GM21360 (cell line): Measurements from ENCODE around the gene ME3.
"Not testable (repeated sequence)": the region's sequence is repeated elsewhere in the genome, so short reads cannot be mapped to it uniquely, and the experiment has no call there.

Experiments used
- ATAC-seq: cut with Tn5 transposase; IDR thresholded peaks from one replicate; pipeline ENCODE4 v1.9.1; 2021; ENCODE audit warnings: mild to moderate bottlenecking, moderate library complexity; ENCODE audit not compliant: unreplicated experiment

ME3 gene

GRCh38 chr11:86443415-86443814 lies 229.0 kb downstream of the ME3 start:
- peak; percentile 50 for ATAC-seq

- peak; percentile 7 for ATAC-seq
These were observed 229.6 kb downstream of the ME3 start for GRCh38 chr11:86442827-86443226.

GRCh38 chr11:86442420-86442819 lies 230.0 kb downstream of the ME3 start:
- no peak for ATAC-seq

- ATAC-seq, result no peak
These were observed 231.6 kb downstream of the ME3 start for GRCh38 chr11:86440843-86441242.

- ATAC-seq, result no peak
These were observed 232.1 kb downstream of the ME3 start for GRCh38 chr11:86440305-86440716.

GRCh38 chr11:86438685-86439084 lies 233.7 kb downstream of the ME3 start:
- ATAC-seq, result no peak

- ATAC-seq, result no peak
These were observed 236.7 kb downstream of the ME3 start for GRCh38 chr11:86435711-86436110.

GRCh38 chr11:86433361-86434095 lies 238.9 kb downstream of the ME3 start:
- not testable (repeated sequence) for ATAC-seq

GRCh38 chr11:86431258-86431657 lies 241.2 kb downstream of the ME3 start:
- no peak for ATAC-seq

GRCh38 chr11:86427441-86427840 lies 245.0 kb downstream of the ME3 start:
- no peak for ATAC-seq

GRCh38 chr11:86423488-86423887 lies 248.9 kb downstream of the ME3 start:
- not testable (repeated sequence) for ATAC-seq

- ATAC-seq, result no peak
These were observed 250.0 kb downstream of the ME3 start for GRCh38 chr11:86422371-86422770.

GRCh38 chr11:86421946-86422345 lies 250.5 kb downstream of the ME3 start:
- ATAC-seq, result no peak

- ATAC-seq, result peak; percentile 61
These were observed 253.5 kb downstream of the ME3 start for GRCh38 chr11:86418917-86419316.

GRCh38 chr11:86418513-86418912 lies 253.9 kb downstream of the ME3 start:
- ATAC-seq, result no peak

GRCh38 chr11:86418106-86418505 lies 254.3 kb downstream of the ME3 start:
- ATAC-seq, result no peak

- ATAC-seq, result not testable (repeated sequence)
These were observed 255.5 kb downstream of the ME3 start for GRCh38 chr11:86416951-86417350.

- ATAC-seq, result no peak
These were observed 255.9 kb downstream of the ME3 start for GRCh38 chr11:86416494-86416893.

GRCh38 chr11:86415026-86415425 lies 257.4 kb downstream of the ME3 start:
- ATAC-seq, result no peak

GRCh38 chr11:86414032-86414431 lies 258.4 kb downstream of the ME3 start:
- no peak for ATAC-seq

GRCh38 chr11:86408845-86409244 lies 263.6 kb downstream of the ME3 start:
- no peak for ATAC-seq

- no peak for ATAC-seq
These were observed 269.0 kb downstream of the ME3 start for GRCh38 chr11:86403458-86403857.

- no peak for ATAC-seq
These were observed 274.3 kb downstream of the ME3 start for GRCh38 chr11:86398106-86398505.
